Measurements from ENCODE around the gene DUSP28. TPM values are rescaled to one million over a fixed set of nuclear protein-coding genes. Genes with fewer than 3 reads are reported as not detected.

DUSP28 gene
- total and polyA plus RNA-seq, 2 of the 13 experiments (the other 11 are each of a cell fraction or from before 2014, with no cell fraction given) = 5.2 to 8.6 TPM

GRCh38 chr2:240577281-240578109, 17.3 kb downstream of the DUSP28 start:
- Histone ChIP-seq H4K20me1 (ENCODE audit: insufficient read depth, low read length) (peaks cover 3% of the 10 kb centered on the region; the same call in 1 of the 2 replicates), H2AFZ (ENCODE audit: low read length) (no peak overlapping the region), H3K79me2 (ENCODE audit: insufficient read depth, low read length) (peaks cover 17% of the 10 kb centered on the region), H3K27ac (ENCODE audit: extremely low read length, insufficient read depth, low read length) (no peak overlapping the region), H3K9me3 (ENCODE audit: low read length) (no peaks in the 10 kb centered on the region), H3K27me3 (ENCODE audit: control insufficient read depth in 1 of 2, insufficient read depth in 2 of 2, low read length in 2 of 2) (no peaks in the 10 kb centered on the region), H3K9ac (ENCODE audit: insufficient read depth, low read depth, low read length) (no peak overlapping the region), H3K4me1 (ENCODE audit: insufficient read depth, low read length) (peaks cover 38% of the 10 kb centered on the region), H3K4me3 (replicated peaks in 1 of 3; ENCODE audit: insufficient read depth in 1 of 3, low read depth in 2 of 3, low read length in 3 of 3) (no peak overlapping the region), H3K4me2 (ENCODE audit: low read depth, low read length) (no peak overlapping the region), H3K36me3 (replicated peaks in 1 of 2; ENCODE audit: control insufficient read depth in 1 of 2, insufficient read depth in 2 of 2, low read length in 2 of 2) (peaks cover 0 to 13% of the 10 kb centered on the region in 2 experiments; a peak in 3 of 5 replicates)
- ATAC-seq (no peak), DNase-seq (ENCODE audit: low spot score) (no peak), FAIRE-seq (no peak)
- in situ Hi-C loops (cut with HindIII; ENCODE audit: extremely low pct_ligation_motif_present, low pct_unique_long_range_greater_than_20kb) (no loop called here), intact Hi-C loops (cut with micrococcal nuclease; ENCODE audit: unreplicated experiment) (no loop called here)
- no TSS peak for BruUV-seq (replicated peaks)
- TF ChIP-seq ZBTB33 (CRISPR knock-in tag; IDR thresholded peaks at IDR 0.05) = 0 out of 2 replicates have a peak, but pooled peaks have one; percentile 24
- no peak for TF ChIP-seq CREB3 (CRISPR knock-in tag; IDR thresholded peaks at IDR 0.05)
- TF ChIP-seq REXO4 (CRISPR knock-in tag; IDR thresholded peaks at IDR 0.05; ENCODE audit: borderline replicate concordance) = 0 out of 2 replicates have a peak, but pooled peaks have one; percentile 24
- peak; percentile 63 for TF ChIP-seq RBFOX2 (IDR thresholded peaks at IDR 0.05; ENCODE audit: low read depth, low read length)
- TF ChIP-seq AGO2 (optimal IDR thresholded peaks at IDR 0.05; ENCODE audit: low read depth, low read length) = peak; percentile 43
- no peak for TF ChIP-seq SNAPC2 (CRISPR knock-in tag; IDR thresholded peaks at IDR 0.05)
- no peak for TF ChIP-seq KLF9 (CRISPR knock-in tag; IDR thresholded peaks at IDR 0.05; ENCODE audit: low read depth)
- TF ChIP-seq PITX1 (CRISPR knock-in tag; IDR thresholded peaks at IDR 0.05) = 0 out of 2 replicates have a peak, but pooled peaks have one; percentile 21
- 97% methylated on average over 12 of the region's 26 CpGs for WGBS (ENCODE audit: low lambda C conversion rate)
- CTCF ChIA-PET (ENCODE audit: low intra/inter-chr PET ratio, low total read pairs) = no interaction called here
- POLR2A ChIA-PET = interaction anchor here (1.2 to 3.2 kb wide), 4 partner anchors 9 to 27 kb away, joined by 3 to 11 read pairs (median 6); partner anchors contain the start of gene CAPN10
